Measurements from ENCODE around the gene LPCAT1. TPM values are rescaled to one million over a fixed set of nuclear protein-coding genes. Genes with fewer than 3 reads are reported as not detected.

LPCAT1 gene
- total and polyA plus RNA-seq, 10 of the 15 experiments (the other 5 are each of a cell fraction or from before 2014, with no cell fraction given), result 2.3 to 109 (median 72.7) TPM

DNA sequence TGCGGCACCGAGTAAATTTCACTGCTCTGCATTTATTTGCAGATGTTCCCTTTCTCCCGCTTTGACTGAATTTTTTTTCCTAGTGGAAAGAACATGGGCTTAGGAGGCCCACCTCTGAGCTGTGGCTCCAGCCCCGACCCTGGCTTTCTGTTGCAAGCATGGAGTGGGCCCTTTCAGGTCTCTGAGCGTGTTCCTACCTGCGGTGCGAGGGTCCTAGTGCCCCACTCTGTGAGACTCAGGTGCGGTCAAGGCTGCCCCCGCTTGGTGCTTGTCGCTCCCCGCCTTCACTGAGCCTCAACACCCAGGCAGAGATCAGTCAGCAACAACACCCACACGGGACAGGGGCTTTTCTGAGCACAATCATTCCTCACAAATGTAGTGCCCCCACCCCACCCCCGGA, 110.5 kb downstream of the LPCAT1 start (continued):
- TF ChIP-seq, protein P1, sequence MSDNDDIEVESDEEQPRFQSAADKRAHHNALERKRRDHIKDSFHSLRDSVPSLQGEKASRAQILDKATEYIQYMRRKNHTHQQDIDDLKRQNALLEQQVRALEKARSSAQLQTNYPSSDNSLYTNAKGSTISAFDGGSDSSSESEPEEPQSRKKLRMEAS (IDR thresholded peaks at IDR 0.05; ENCODE audit: low read depth, low read length), result no peak
- no peak for TF ChIP-seq CBFB (IDR thresholded peaks at IDR 0.05; ENCODE audit: low read depth)
- TF ChIP-seq, protein P2, sequence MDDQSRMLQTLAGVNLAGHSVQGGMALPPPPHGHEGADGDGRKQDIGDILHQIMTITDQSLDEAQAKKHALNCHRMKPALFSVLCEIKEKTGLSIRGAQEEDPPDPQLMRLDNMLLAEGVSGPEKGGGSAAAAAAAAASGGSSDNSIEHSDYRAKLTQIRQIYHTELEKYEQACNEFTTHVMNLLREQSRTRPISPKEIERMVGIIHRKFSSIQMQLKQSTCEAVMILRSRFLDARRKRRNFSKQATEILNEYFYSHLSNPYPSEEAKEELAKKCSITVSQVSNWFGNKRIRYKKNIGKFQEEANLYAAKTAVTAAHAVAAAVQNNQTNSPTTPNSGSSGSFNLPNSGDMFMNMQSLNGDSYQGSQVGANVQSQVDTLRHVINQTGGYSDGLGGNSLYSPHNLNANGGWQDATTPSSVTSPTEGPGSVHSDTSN (IDR thresholded peaks at IDR 0.05; ENCODE audit: insufficient replicate concordance, low read depth, low read length), result no peak
- no peak for TF ChIP-seq KDM1A (IDR thresholded peaks at IDR 0.05; ENCODE audit: borderline replicate concordance)
- TF ChIP-seq RFX5 (IDR thresholded peaks at IDR 0.05; ENCODE audit: low read depth, low read length), result no peak
- no peak for TF ChIP-seq HCFC1 (IDR thresholded peaks at IDR 0.05; ENCODE audit: low read length)
- no peak for TF ChIP-seq FOXK2 (IDR thresholded peaks at IDR 0.05)

DNA sequence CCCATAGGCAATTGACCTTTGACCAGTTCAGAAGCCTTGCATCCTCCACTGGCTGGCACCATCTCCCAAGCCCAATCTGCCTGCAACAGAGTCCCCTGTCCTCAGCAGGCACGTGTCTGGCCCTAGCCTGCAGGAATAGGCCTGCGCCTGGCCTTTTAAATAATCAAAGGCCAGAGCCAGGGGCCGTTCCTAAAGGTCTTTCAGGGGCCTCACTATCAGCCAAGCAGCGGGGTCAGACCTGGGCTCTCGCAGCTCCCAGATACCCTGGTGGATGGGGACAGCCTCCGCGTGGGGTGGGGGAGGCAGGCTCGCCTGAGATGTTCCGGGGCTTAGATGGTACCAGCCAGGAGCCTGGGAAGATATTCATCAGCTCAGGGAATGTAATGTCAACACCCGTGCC, 111.1 kb downstream of the LPCAT1 start:
- Histone ChIP-seq H4K20me1 (ENCODE audit: control insufficient read depth, insufficient read depth) (no peaks in the 10 kb centered on the region), H3K4me3 (no peak overlapping the region), H3K9ac (ENCODE audit: control insufficient read depth, insufficient read depth, low read length) (no peak overlapping the region), H3K9me3 (replicated peaks; ENCODE audit: control insufficient read depth, insufficient read depth, low read length) (no peaks in the 10 kb centered on the region), H3K27me3 (replicated peaks in 1 of 2; ENCODE audit: control insufficient read depth in 2 of 2, insufficient read depth in 2 of 2, low read length in 1 of 2) (peaks cover 0 to 3% of the 10 kb centered on the region in 2 experiments; a peak in 3 of 4 replicates), H3K4me2 (ENCODE audit: control insufficient read depth, insufficient read depth) (no peak overlapping the region), H3K27ac (ENCODE audit: control insufficient read depth, insufficient read depth) (no peak overlapping the region), H3K36me3 (ENCODE audit: control insufficient read depth in 2 of 2, insufficient read depth in 2 of 2, low read length in 1 of 2) (no peaks in the 10 kb centered on the region), H3K79me2 (ENCODE audit: control insufficient read depth, insufficient read depth, low read length) (no peaks in the 10 kb centered on the region), H3K4me1 (ENCODE audit: control insufficient read depth, insufficient read depth, low read length) (no peaks in the 10 kb centered on the region), H2AFZ (ENCODE audit: control insufficient read depth, low read depth, low read length) (no peak overlapping the region)
- RAD21 ChIA-PET (ENCODE audit: unreplicated experiment), result no interaction called here
- CTCF ChIA-PET, result no interaction called here
- SMC1A ChIA-PET (ENCODE audit: uncharacterized antibody, unreplicated experiment), result no interaction called here
- intact Hi-C loops (cut with micrococcal nuclease; ENCODE audit: unreplicated experiment), result no loop called here
- no peak for ATAC-seq
- BruUV-seq (replicated peaks), result no TSS peak
- in situ Hi-C loops (cut with MboI), result no loop called here
- no peak for DNase-seq (ENCODE audit: low read depth, low spot score)
- POLR2A ChIA-PET, result no interaction called here
- no peak for FAIRE-seq
- 51% methylated on average over 10 of the region's 10 CpGs for WGBS (ENCODE audit: insufficient coverage, insufficient replicate concordance, low lambda C conversion rate, missing lambda C conversion rate)
- no peak for TF ChIP-seq MEF2B (IDR thresholded peaks at IDR 0.05; ENCODE audit: partially characterized antibody, poor library complexity, severe bottlenecking)
- no peak for TF ChIP-seq SIX5 (IDR thresholded peaks at IDR 0.05; ENCODE audit: low read depth, low read length, severe bottlenecking)
- TF ChIP-seq SMC3 (IDR thresholded peaks at IDR 0.05; ENCODE audit: borderline replicate concordance, low read length), result no peak
- no peak for TF ChIP-seq SIN3A (IDR thresholded peaks at IDR 0.05; ENCODE audit: low read depth, low read length)
- TF ChIP-seq CBX3 (IDR thresholded peaks at IDR 0.05; ENCODE audit: borderline replicate concordance, low read depth), result no peak
- TF ChIP-seq MTA2 (IDR thresholded peaks at IDR 0.05; ENCODE audit: low read depth), result no peak
- TF ChIP-seq NFYB (IDR thresholded peaks at IDR 0.05; ENCODE audit: insufficient read depth, low read depth, low read length), result no peak
- TF ChIP-seq TCF7 (IDR thresholded peaks at IDR 0.05; ENCODE audit: borderline replicate concordance), result no peak
- TF ChIP-seq, protein P3, sequence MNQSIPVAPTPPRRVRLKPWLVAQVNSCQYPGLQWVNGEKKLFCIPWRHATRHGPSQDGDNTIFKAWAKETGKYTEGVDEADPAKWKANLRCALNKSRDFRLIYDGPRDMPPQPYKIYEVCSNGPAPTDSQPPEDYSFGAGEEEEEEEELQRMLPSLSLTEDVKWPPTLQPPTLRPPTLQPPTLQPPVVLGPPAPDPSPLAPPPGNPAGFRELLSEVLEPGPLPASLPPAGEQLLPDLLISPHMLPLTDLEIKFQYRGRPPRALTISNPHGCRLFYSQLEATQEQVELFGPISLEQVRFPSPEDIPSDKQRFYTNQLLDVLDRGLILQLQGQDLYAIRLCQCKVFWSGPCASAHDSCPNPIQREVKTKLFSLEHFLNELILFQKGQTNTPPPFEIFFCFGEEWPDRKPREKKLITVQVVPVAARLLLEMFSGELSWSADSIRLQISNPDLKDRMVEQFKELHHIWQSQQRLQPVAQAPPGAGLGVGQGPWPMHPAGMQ (IDR thresholded peaks at IDR 0.05; ENCODE audit: borderline replicate concordance), result no peak
- TF ChIP-seq, protein P4, sequence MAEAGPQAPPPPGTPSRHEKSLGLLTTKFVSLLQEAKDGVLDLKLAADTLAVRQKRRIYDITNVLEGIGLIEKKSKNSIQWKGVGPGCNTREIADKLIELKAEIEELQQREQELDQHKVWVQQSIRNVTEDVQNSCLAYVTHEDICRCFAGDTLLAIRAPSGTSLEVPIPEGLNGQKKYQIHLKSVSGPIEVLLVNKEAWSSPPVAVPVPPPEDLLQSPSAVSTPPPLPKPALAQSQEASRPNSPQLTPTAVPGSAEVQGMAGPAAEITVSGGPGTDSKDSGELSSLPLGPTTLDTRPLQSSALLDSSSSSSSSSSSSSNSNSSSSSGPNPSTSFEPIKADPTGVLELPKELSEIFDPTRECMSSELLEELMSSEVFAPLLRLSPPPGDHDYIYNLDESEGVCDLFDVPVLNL (IDR thresholded peaks at IDR 0.05; ENCODE audit: low read depth, low read length), result no peak
- TF ChIP-seq, protein P5, sequence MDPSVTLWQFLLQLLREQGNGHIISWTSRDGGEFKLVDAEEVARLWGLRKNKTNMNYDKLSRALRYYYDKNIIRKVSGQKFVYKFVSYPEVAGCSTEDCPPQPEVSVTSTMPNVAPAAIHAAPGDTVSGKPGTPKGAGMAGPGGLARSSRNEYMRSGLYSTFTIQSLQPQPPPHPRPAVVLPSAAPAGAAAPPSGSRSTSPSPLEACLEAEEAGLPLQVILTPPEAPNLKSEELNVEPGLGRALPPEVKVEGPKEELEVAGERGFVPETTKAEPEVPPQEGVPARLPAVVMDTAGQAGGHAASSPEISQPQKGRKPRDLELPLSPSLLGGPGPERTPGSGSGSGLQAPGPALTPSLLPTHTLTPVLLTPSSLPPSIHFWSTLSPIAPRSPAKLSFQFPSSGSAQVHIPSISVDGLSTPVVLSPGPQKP (IDR thresholded peaks at IDR 0.05; ENCODE audit: low read depth, low read length), result no peak
- TF ChIP-seq IKZF2 (IDR thresholded peaks at IDR 0.05), result no peak
- TF ChIP-seq NFYA (IDR thresholded peaks at IDR 0.05; ENCODE audit: borderline replicate concordance, low read depth, low read length), result no peak
- no peak for TF ChIP-seq SMAD1 (IDR thresholded peaks at IDR 0.05; ENCODE audit: low read depth, partially characterized antibody)
